Right lobe of liver (tissue), 6 donors: ENCODE data around the gene ADGRB3. TPM values are rescaled to one million over a fixed set of nuclear protein-coding genes. Genes with fewer than 3 reads are reported as not detected.
"Not testable (repeated sequence)": the region's sequence is repeated elsewhere in the genome, so short reads cannot be mapped to it uniquely, and the experiment has no call there.

Source experiments
- ATAC-seq, 4 donors: fragments of 200-7000 bp; cut with Tn5 transposase; one replicate each; pipeline ENCODE4 v1.9.1; 2020; ENCODE audit warnings: mild to moderate bottlenecking in 4 of 4, moderate library complexity in 4 of 4
- DNase-seq, 3 donors: peaks; one replicate each; pipeline ENCODE4 v3.0.0-alpha.2; 2020
- H3K27ac ChIP-seq, 3 donors: fragments of 200-600 bp; one replicate each; pipeline ENCODE4 v1.8.0; 2022
- H3K27me3 ChIP-seq, 2 donors: fragments of 200-600 bp; one replicate each; pipeline ENCODE4 v1.8.0; 2022
- H3K36me3 ChIP-seq, 4 donors: fragments of 200-600 bp; sonication (generic) in 1 of 4; one replicate each; pipeline versions ENCODE4 v1.5.1 to v1.8.0; 2017 to 2022; ENCODE audit warnings: control low read depth in 1 of 4
- H3K4me1 ChIP-seq, 4 donors: fragments of 200-600 bp; sonication (generic) in 1 of 4; one replicate each; pipeline versions ENCODE4 v1.5.1 to v1.8.0; 2017 to 2022; ENCODE audit warnings: control low read depth in 1 of 4
- H3K4me3 ChIP-seq, 3 donors: fragments of 200-600 bp; one replicate each; pipeline ENCODE4 v1.8.0; 2022
- H3K9me3 ChIP-seq, 4 donors: fragments of 200-600 bp; sonication (generic) in 1 of 4; one replicate each; pipeline versions ENCODE4 v1.5.1 to v1.8.0; 2017 to 2022; ENCODE audit warnings: control low read depth in 1 of 4
- POLR2A ChIP-seq: fragments of 450-650 bp; IDR thresholded peaks from one replicate; pipeline ENCODE4 v1.6.1; 2017; ENCODE audit warnings: antibody characterized with exemption, mild to moderate bottlenecking
- WGBS: methylation state at CpG from one replicate; pipeline ENCODE4 v1.1.6; 2018; ENCODE audit warnings: low coverage, low lambda C conversion rate; ENCODE audit not compliant: insufficient coverage; ENCODE audit errors: missing lambda C conversion rate; 5-methylcytosine and 5-hydroxymethylcytosine counted together
- intact Hi-C, 2 donors: fragments of 100-400 bp; cut with DNase I; formaldehyde crosslinking; loops; one replicate each; pipeline versions ENCODE4 v1.11.2 to v1.14.1; 2022
- total RNA-seq, 6 experiments: library from RNA; depleted of rRNA in 2 of 6; stranded (reverse); fragments of >200 nt in 2 of 6; fragmentation: NEBNext Ultra II Directional in 3 of 6; extraction: Animal tissue kit (Norgen Biotek cat#: 25700) in 3 of 6; gene quantifications; one replicate each; pipeline versions ENCODE4 v1.1.0 to v1.2.4, GENCODE V29; 2016 to 2023
- TF ChIP-seq, protein P1 (sequence below), 4 donors: fragments of 200-600 bp in 3 of 4; fragments of 450-650 bp in 1 of 4; IDR thresholded peaks; one replicate each; pipeline versions ENCODE4 v1.5.1 to v1.8.0; 2016 to 2022; ENCODE audit warnings: antibody characterized with exemption in 4 of 4, mild to moderate bottlenecking in 2 of 4
- donor health status: DM: no; HTN: yes; CAD: no.
- donor health status: DM: no; HTN: no; CAD: no.
- donor health status: DM: no; HTN: no; CAD: no.
- donor health status: DM: no; HTN: yes; CAD: no.
- donor health status: DM: no; HTN: yes; CAD: no.

ADGRB3 gene
- total RNA-seq, 6 experiments from 2014 or later, result 0.18 to 0.42 (median 0.24) TPM

DNA sequence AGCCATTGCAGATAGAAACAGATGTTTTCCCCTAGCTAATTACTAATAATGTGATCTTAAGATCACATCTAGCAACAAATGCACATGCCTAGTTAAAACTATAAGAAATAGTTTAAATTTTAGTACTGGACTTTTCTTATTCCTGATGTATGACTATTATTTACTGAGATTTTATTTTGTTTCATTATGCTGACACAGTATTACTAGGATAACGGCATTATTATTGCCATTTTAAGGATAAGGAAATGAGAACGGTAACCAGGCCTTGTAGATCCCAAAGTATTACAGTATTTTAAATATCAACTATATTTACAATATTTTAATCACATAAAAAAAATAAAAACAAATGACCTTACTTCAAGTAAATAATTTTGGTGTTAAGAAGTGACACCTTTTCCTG, 240.3 kb downstream of the ADGRB3 start:
- intact Hi-C loops, result no loop called here
- TF ChIP-seq, protein P1, sequence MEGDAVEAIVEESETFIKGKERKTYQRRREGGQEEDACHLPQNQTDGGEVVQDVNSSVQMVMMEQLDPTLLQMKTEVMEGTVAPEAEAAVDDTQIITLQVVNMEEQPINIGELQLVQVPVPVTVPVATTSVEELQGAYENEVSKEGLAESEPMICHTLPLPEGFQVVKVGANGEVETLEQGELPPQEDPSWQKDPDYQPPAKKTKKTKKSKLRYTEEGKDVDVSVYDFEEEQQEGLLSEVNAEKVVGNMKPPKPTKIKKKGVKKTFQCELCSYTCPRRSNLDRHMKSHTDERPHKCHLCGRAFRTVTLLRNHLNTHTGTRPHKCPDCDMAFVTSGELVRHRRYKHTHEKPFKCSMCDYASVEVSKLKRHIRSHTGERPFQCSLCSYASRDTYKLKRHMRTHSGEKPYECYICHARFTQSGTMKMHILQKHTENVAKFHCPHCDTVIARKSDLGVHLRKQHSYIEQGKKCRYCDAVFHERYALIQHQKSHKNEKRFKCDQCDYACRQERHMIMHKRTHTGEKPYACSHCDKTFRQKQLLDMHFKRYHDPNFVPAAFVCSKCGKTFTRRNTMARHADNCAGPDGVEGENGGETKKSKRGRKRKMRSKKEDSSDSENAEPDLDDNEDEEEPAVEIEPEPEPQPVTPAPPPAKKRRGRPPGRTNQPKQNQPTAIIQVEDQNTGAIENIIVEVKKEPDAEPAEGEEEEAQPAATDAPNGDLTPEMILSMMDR (IDR thresholded peaks at IDR 0.05), result no peak
- no peak for TF ChIP-seq POLR2A
- H3K36me3 ChIP-seq, result no peaks in the 10 kb centered on the region
- ATAC-seq, result no peak
- H3K9me3 ChIP-seq, result no peaks in the 10 kb centered on the region
- H3K27ac ChIP-seq, result no peak overlapping the region
- no peak overlapping the region for H3K4me3 ChIP-seq
- no peaks in the 10 kb centered on the region for H3K27me3 ChIP-seq
- H3K4me1 ChIP-seq, result no peaks in the 10 kb centered on the region
- WGBS, result 54% methylated on average over 2 of the region's 2 CpGs
- no peak for DNase-seq

DNA sequence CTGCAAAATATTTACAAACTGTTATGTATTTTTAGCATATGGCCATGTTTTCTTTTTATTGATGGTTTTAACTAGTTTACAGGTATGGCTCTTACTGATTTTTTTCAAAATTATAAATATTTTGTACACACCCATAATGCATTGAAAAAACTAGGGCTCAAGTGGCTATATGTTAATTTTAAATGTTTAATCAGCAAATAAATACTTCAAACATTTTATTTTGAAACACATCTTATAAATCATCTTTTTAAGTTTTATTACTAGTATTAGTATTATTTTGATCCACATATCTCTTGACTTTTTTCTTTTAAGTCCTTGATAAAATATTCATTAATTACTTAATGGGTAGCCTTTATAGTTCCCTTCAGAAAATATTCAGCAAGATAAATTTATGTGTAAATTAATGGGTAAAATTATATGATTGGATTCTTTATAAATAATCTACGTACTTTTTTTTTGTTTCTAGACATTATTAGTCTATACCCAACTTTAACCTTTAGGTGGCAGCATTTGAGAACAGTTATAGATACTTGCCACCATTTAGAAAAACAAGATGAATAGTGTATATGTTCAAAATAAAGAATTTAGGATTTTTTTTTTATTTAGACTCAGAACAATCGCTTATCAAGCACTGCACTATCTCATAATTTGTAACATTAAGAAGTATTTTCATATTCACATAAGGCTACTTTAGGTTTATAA, 241.9 kb downstream of the ADGRB3 start:
- TF ChIP-seq, protein P1 (IDR thresholded peaks at IDR 0.05), result peak; percentile 19 to 50 (median 43)
- no peak for TF ChIP-seq POLR2A
- no peaks in the 10 kb centered on the region for H3K9me3 ChIP-seq
- DNase-seq (no peak), ATAC-seq (no peak)
- H3K27ac ChIP-seq, result no peak overlapping the region
- intact Hi-C loops, result no loop called here
- 6% methylated on average over 2 of the region's 2 CpGs for WGBS
- no peak overlapping the region for H3K4me3 ChIP-seq
- H3K4me1 ChIP-seq, result no peaks in the 10 kb centered on the region
- no peaks in the 10 kb centered on the region for H3K36me3 ChIP-seq
- H3K27me3 ChIP-seq, result no peaks in the 10 kb centered on the region

DNA sequence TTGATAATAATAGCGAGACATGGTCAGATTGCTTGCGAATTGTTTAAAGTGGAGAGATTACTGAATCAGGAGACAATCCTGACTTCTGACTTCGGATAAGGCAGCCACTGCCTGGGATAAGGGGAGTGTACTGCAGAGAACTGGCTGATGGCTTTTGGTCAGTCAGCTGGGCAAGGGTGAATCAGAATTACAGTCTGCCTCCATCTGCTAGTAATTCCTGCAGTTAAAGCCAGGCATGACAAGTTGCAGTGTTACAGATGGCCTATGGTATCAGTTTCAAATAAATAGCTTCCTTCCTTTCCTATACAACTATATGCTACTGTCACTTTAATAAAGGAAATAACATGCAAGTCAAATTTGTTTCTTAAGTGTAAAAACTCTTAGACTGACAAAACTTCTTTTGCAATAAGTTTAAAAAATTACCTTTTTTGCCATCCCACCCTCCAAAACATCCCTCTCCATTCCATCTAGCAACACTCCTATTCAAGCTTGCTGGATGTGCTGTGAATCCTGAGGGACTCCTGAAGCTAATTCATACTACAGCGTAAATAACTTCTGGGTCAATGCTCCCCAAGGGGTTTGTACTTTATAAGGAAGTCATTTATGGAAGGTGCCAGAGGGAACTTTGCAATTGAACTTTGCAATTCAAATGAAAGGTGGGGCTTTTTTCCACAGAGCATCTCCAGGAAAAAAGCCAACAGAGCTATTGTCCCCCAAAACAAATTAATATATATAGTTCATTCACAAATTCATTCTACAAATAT, 245.2 kb downstream of the ADGRB3 start:
- Histone ChIP-seq H3K4me1 (no peaks in the 10 kb centered on the region), H3K36me3 (no peaks in the 10 kb centered on the region), H3K27ac (no peak overlapping the region), H3K27me3 (no peaks in the 10 kb centered on the region), H3K9me3 (no peaks in the 10 kb centered on the region), H3K4me3 (no peak overlapping the region)
- no peak for TF ChIP-seq POLR2A
- intact Hi-C loops, result no loop called here
- ATAC-seq, result no peak
- no peak for DNase-seq
- 32% methylated on average over 4 of the region's 4 CpGs for WGBS

DNA sequence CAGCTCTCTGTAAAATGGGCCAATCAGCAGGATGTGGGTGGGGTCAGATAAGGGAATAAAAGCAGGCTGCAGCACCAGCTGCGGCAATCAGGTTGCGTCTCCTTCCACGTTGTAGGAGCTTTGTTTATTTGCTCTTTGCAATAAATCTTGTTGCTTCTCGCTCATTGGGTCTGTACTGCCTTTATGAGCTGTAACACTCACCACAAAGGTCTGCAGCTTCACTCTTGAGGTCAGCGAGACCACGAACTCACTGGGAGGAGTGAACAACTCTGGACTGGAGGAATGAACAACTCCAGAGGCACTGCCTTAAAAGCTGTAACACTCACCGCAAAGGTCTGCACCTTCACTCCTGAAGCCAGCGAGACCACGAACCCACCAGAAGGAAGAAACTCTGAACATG, 248.2 kb downstream of the ADGRB3 start:
- intact Hi-C loops, H3K36me3 ChIP-seq, ATAC-seq, DNase-seq, H3K4me3 ChIP-seq, H3K27me3 ChIP-seq, H3K9me3 ChIP-seq, H3K4me1 ChIP-seq, H3K27ac ChIP-seq: not testable (repeated sequence)
- 73% methylated on average over 9 of the region's 9 CpGs for WGBS

DNA sequence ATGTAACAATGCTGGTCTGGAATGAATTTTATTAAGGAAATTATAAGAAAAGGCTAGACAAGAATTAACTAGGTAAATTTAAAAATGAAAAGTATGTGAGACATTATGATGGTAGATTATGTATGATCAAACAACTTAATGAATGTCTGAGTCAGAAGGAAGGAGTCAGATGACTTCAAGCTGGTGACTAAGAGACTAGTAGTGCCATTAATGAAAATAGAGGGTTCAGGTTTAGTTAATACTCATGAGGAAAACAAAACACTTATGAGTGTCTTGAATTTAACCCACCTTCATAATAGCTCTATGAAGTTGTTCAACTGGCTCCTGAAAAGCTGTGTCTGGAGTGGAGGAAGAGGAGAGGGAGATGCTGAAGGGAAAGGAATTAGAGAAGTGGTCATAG, 256.3 kb downstream of the ADGRB3 start:
- DNase-seq, result no peak
- TF ChIP-seq, protein P1 (IDR thresholded peaks at IDR 0.05), result no peak
- no peak for TF ChIP-seq POLR2A
- H3K27me3 ChIP-seq, result no peaks in the 10 kb centered on the region
- H3K9me3 ChIP-seq, result no peaks in the 10 kb centered on the region
- H3K36me3 ChIP-seq, result no peaks in the 10 kb centered on the region
- intact Hi-C loops, result no loop called here
- H3K4me1 ChIP-seq, result no peaks in the 10 kb centered on the region
- ATAC-seq, result no peak
- no peak overlapping the region for H3K27ac ChIP-seq
- H3K4me3 ChIP-seq, result no peak overlapping the region
